AG09319 (cell line): ENCODE measurements around the gene ATP1B1.

Source experiments
- DNase-seq: peaks from one replicate; pipeline ENCODE4 v3.0.0-alpha.2; 2010; ENCODE audit warnings: low read depth; ENCODE audit errors: extremely low read depth
- TF ChIP-seq, protein P1 (sequence below): IDR thresholded peaks from 2 replicates; pipeline ENCODE4 v1.5.1; 2011; ENCODE audit warnings: low read depth, mild to moderate bottlenecking, inconsistent platforms, low read length, moderate library complexity

Gene ATP1B1

DNA sequence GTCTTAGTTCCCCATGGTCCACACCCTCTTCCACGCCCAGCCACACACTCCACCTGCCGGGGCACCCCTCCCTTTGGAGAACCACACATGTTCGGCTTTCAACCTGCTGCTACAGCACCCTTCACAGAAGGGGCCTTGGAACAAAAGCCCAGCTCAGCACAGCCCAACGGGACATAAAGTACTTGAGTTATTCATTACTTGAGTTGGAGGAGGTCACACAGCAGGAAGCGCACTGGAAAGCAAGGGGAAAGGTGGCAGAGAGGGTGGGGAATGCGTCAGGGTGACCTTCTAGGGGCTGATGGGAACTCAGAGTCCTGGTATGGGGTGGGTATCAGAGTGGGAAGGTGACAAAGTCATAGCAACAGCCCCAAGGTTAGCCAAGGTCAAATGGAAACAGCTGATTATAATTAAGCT lies 3.0 kb upstream of the ATP1B1 start:
- TF ChIP-seq, protein P1, sequence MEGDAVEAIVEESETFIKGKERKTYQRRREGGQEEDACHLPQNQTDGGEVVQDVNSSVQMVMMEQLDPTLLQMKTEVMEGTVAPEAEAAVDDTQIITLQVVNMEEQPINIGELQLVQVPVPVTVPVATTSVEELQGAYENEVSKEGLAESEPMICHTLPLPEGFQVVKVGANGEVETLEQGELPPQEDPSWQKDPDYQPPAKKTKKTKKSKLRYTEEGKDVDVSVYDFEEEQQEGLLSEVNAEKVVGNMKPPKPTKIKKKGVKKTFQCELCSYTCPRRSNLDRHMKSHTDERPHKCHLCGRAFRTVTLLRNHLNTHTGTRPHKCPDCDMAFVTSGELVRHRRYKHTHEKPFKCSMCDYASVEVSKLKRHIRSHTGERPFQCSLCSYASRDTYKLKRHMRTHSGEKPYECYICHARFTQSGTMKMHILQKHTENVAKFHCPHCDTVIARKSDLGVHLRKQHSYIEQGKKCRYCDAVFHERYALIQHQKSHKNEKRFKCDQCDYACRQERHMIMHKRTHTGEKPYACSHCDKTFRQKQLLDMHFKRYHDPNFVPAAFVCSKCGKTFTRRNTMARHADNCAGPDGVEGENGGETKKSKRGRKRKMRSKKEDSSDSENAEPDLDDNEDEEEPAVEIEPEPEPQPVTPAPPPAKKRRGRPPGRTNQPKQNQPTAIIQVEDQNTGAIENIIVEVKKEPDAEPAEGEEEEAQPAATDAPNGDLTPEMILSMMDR = no peak
- DNase-seq = no peak

DNA sequence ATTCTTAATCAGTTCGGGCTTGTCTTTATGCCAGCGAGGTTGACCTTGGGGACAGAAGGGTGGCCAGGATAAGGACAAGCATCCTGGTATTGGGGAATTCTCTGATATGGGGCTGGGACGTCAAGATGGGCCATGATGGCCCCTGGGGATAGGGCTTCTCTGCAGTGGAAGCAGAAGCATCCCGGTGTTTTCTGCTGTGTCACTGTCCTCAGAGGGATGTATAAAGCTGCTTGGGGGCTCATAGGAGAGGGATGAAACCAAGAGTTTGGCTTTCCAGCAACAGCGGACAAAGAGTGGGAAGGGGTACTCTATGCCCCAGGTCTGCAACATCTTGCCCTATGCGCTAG lies 1.4 kb upstream of the ATP1B1 start:
- DNase-seq = no peak
- TF ChIP-seq, protein P1 = no peak

DNA sequence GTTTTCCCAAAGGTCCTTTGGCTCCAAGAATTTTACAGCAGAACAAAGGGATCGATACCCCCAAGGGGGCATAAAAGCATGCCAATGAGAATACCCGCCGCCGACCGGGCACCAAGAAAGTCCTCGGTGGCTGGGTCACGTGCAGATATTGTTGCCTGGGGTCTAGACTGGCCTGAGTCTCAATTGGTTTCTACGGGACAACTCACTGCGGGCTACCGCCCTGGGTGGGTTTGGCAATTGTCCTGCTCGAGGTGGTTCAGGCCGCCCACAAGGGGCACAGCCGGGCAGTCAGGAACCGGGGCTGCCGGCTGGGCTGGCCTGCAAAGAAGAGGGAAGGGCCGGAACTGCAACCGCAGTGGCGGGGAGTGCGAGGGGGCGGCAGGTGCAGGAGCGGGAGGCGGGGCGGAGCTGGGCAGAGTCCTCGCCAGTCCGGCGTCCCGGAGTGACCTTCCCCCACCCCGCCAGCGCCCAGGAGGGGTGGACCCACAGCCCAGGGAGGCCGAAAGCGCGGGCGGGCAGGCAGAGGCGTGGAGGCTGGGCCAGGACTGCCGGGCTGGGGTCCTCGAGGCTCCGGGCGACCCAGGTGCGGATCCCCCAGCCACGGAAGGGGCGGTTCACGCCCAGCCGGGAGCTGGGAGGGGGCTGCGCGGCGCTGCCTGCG lies 926 bp upstream of the ATP1B1 start:
- TF ChIP-seq, protein P1 = no peak
- DNase-seq = no peak

DNA sequence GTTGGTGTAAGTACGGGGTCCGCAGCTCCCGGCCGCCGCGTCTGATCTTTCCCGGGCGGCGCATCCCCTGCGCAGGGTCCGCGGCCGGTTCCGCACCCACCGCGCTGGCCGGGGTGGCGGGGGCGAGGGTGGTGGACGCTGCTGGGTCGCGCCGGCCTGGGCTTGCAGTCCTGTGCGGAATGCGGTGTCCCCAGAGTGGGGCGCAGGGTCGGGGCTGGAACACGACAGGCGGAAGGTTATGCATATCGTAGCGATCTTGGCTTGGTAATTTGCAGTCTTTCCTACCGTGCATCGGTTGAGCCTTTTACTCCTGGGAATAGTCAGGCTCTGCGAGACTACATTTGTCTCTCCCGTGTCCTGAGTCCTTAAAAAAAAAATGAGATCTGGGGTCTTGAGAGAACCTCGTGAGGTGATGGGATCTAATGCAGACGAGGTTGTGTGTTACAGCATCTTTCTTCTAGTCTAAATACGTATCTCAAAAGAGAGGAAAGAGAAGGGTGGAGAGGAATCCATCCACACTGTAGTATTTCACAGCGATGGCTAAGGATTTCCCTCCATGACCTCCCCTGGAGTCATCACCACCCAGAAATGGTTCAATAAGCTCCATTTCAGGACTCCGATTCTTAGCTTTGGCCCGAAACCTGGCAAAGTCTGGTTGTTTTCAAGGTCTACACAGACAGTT lies 572 bp downstream of the ATP1B1 start:
- no peak for DNase-seq
- TF ChIP-seq, protein P1 = no peak

DNA sequence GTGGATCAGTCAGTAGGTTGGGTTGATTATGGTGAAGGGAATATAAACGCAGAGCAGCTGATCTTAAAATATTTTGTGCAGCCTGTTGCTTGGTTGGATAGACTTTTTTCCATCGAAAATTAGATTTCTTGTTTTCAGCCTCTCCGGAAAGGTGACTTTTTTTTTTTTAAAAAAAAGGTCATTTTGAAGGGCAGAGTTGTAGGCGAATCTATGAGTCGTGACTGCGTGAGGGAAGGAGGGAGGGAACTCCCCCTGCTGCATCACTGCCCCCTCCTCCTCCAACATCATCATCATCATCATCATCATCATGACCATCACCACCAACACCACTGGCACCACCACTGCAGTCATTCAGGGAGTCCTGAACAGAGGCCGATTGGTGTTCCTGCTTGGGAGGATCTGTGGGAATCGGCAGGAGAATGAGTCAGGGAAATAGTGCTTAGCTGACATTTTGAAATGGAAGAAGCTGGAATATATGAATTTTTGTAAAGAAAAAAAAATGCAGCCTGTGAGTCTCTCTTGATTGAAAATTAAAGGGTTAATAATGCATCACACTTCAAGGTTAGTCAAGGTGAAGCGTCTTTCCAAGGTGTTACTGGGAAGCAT lies 1.2 kb downstream of the ATP1B1 start:
- TF ChIP-seq, protein P1 = no peak
- DNase-seq = no peak

DNA sequence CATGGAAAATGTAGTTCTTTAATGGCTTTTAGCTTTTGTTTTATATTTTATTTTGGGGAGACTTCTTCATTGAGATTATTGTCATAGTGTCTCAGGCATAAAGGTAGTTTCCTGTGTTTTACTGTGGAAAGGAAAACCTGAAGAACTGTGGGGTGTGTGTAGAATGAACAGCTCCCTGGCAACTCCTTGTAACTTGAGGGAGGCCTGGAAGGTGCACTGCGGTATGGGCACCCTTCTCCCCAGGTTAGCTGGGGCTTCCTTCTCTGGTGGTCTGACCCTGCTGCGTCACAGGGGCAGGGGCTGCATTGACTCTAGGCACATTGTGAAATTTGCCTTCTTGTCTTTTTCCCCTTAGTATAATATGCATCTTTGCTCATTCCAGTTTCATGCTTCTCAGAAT lies 1.7 kb downstream of the ATP1B1 start:
- TF ChIP-seq, protein P1 = no peak
- DNase-seq = no peak

DNA sequence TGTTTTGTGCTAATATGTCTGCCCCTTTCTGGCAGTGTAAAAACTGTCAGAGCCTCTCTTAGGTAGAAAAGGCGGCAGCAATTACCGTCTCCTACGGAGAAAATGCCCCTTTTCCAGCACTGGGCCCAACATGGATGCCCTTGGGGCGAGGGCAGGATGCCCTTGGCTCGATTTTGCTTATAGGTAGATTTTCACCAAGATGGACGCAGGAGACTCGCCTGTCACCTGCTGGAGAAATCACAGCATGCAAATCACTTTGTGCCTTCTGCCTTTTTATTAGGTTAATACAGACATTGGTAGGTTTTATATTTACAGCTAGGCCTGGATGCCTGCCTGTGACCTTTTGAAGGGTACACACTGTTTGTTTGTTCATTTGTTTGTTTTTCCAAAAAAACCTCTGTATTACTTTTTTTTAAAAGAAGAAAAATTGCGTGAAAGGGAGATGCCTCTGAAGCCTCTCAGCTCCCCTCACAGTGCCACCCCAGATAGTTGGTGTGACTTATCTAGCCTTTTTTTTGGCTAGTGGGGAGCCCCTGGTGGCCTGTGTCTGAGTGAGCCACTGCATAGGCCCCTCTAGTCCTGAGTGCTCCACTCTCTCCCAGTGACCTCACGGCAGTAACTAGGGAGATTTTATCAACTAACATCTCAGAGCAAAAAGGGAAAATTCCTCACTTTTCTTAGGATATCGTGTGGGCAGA lies 2.5 kb downstream of the ATP1B1 start:
- TF ChIP-seq, protein P1 = no peak
- no peak for DNase-seq
